GM12801 (cell line): ENCODE data around the gene ARAP3.

Experiments
- TF ChIP-seq, protein P1 (sequence below): IDR thresholded peaks from one replicate; pipeline ENCODE4 v1.5.1; 2011; ENCODE audit warnings: control low read depth; ENCODE audit not compliant: insufficient read length; ENCODE audit errors: extremely low read depth

Gene ARAP3

DNA sequence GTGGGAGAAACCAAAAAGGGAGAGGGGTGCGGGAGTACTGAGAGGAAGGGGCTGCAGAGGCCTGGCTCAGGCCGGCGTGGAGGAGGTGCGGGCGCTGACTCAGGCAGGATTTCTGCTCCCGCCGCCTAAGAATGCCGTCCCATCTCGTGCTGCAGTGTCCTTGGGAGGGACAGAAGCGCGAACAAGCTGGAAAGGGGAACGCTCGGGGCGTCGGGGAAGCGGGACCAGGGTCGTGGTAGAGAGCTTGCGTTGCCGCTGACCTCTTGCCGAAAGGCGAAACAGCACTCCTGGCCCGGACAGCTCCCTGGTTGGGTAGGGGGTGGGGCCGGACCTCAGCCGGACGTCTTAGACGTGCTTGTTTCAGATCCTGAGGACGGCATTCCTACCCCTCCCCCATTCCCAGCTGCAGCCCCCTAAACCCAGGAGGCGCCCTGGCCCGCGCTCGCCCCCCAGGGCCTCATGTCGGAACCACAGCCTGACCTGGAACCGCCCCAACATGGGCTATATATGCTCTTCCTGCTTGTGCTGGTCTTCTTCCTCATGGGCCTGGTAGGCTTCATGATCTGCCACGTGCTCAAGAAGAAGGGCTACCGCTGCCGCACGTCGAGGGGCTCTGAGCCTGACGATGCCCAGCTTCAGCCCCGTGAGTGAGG lies 44.1 kb downstream of the ARAP3 start:
- TF ChIP-seq, protein P1, sequence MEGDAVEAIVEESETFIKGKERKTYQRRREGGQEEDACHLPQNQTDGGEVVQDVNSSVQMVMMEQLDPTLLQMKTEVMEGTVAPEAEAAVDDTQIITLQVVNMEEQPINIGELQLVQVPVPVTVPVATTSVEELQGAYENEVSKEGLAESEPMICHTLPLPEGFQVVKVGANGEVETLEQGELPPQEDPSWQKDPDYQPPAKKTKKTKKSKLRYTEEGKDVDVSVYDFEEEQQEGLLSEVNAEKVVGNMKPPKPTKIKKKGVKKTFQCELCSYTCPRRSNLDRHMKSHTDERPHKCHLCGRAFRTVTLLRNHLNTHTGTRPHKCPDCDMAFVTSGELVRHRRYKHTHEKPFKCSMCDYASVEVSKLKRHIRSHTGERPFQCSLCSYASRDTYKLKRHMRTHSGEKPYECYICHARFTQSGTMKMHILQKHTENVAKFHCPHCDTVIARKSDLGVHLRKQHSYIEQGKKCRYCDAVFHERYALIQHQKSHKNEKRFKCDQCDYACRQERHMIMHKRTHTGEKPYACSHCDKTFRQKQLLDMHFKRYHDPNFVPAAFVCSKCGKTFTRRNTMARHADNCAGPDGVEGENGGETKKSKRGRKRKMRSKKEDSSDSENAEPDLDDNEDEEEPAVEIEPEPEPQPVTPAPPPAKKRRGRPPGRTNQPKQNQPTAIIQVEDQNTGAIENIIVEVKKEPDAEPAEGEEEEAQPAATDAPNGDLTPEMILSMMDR = no peak

DNA sequence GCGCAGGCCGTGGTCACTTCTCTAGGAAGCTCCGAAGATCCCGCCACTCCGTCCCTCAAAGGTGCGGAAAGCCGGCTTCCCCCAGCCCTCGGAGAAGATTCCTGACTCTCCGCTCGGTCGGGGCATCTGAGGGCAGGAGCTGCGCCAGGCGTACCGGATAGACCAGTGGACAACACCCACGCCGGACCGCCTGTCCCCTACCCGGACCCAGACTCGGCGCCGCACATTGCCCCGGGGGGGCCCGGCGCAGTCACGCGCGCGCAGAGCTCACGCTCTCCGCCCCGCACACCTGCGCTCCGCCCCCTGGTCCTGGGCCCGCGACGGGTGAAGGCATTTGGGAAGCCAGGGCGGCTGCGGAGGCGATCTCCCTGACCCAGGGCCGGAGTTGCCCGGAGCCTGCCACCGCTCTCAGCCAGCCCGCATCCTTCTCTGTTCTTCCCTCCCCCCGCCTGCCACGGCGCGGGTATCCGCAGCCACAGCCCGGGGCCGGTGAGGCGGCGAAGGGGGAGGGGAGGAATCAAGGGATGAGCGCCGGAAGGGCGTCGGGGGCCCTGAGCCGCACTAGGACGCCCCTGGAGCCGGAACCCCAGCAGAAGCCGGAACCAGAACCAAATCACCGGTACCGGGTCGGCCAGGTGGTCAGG lies 44.8 kb downstream of the ARAP3 start:
- TF ChIP-seq, protein P1 = no peak

DNA sequence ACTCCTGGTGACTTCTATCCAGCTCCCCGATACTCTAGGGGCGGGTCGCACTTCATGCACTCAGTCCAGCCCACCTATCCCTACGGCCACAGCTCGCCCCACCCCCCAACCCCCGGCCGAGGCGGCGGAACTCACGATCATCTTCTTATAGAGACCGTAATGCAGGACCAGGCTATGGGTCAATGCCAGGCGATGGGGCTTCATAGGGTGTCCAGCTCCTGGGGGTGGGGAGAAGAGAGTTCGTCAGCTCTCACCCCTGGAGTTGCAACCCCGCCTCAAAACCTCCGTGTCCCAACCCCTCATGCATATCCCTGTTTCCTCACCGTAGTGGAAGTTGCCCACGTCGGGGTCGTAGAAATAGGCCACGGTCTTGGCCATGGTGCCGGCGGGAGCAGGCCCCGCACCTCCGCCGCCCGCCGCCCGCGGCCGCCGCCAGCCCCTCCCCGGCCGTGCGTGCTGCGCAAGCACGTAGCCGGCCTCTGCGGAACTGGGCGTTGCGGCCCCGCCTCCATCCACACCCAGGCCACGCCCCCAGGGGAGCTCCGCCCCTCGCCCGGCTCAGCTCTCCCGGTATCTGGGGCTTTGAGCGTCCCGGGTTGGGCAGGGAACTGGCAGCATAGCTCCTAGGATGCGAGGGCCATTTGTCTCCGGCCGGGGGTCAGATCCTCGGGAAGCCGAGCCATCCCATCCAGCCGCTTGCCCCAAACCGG lies 45.5 kb downstream of the ARAP3 start, which contains the start of the genes HDAC3 and RELL2:
Gene HDAC3 (minus strand): TSS at position 437 of the 710 bp plus-strand sequence. CDS start 59 bp downstream, at position 378.
Gene RELL2 (plus strand): TSS at position 585 of the 710 bp plus-strand sequence. CDS start 1,229 bp downstream, outside the sequence.
- TF ChIP-seq, protein P1 = no peak

DNA sequence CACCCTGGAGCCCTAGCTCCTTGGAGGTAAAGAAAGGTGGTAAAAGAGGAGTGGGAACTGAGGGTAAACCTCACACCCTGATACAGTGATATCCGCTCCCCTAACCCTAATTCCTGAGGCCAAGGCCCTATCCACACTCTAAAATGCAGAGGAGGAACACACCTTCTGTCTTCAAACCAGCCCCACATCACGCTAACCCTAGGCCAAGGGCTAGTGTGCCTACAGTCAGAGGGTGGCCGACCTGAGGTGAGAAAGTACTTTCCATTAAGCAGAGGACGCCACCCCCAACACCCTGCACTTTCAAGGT lies 46.0 kb downstream of the ARAP3 start:
- TF ChIP-seq, protein P1 = no peak

DNA sequence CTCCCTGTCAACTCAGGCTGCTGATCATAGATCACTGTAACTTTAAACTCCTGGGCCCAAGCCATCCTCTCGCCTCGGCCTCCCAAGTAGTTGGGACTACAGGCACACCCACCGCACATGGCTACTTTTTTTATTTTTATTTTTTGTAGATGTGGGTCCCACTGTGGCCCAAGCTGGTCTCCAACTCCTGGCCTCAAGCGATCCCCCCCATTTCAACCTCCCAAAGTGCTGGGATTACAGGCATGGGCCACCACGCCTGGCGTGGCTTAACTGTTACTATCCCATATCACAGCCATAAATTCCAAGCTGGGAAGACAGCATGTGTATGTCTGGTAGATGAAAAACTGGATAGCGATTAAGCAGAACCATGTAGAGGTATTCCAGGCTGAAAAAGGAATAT lies 46.4 kb downstream of the ARAP3 start:
- TF ChIP-seq, protein P1 = no peak

DNA sequence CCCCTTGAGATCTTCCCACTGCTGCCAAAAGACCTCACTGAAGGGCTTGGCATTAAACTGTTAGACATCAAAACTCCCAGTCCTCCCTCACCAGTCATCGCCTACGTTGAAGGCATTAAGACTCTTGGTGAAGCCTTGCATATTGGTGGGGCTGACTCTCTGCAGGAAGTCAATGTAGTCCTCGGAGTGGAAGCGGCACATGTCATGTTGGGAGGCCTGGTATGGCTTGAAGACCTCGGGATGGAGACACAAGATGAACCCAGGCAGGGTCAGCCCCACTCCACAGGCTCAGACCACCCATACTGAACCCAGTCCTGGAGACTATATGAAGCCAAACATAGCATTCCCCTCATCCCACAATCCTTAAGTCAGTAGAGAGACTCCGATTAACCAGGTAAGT lies 47.3 kb downstream of the ARAP3 start:
- TF ChIP-seq, protein P1 = no peak

DNA sequence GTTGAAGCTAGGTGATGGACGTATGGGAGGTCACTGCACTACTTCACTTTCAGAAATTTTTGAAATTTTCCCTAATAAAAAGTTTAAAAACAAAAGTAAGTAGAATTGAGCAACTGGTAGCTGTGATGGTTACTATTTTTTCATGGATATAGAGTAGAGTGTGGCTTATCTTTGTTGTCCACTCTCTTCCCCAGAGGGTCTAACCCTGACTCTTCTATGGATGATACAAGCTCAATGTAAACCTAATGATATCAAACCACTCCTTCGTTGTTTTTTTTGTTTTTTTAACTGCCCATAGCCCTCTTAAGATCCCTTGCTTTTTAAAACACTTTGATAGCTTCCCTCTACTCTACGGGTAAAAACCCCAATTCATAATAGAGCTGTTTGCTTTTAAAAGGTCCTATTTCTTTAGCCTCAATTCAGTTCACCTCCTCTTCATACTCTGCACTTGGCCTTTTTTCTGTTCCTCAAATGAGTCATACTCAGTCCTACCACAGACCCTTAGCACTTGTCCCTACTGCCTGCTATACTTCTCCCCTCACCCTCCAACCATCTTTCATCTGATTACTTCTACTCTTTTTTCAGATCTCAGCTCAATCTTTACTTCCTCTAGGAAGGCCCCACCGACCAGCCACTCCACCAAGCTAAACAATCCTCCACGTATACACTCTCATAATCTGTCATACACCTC lies 48.0 kb downstream of the ARAP3 start:
- TF ChIP-seq, protein P1 = no peak
